AG20443 (cell line): Measurements from ENCODE around the gene COL1A2.

Experiments
- DNase-seq: peaks from one replicate; pipeline ENCODE4 v3.0.0; 2012; ENCODE audit warnings: low spot score, mixed read lengths

COL1A2 gene

DNA sequence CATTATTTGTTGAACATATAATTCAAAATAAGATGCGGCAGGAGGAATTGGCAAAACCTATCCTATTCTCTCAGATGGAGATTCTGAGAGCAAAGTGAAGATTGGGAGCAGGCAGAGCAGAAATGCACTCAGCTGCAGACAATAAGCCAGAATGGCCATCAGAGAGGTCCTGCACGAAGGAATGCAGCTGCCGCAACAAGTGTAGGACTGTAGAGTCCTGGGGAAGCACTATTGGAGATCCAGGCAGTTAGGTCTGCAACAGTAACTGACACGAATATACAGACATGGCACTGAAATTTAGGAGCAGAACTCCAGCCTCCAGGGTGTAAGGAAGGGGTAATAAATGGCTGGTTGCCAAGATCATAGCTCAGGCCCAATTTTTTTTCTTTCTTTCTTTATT lies 10.4 kb upstream of the COL1A2 start:
- DNase-seq: no peak

DNA sequence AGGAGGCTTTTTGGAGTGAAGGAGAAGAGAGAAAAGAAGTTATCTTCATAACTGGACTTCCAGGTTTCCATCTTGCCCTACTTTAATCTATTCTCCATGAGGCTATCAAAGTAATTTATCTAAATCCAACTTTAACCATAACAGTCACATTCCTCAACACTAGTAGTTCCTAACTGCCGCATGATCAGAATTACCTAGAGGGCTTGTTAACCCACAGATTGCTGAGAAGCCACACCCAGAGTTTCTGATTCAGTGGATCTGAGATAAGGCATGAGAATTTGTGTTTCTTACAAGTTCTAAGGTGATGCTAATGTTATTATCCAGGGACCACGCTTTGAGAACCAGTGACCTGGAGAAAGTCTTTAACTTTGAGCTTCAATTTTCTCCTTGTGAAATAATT lies 8.3 kb upstream of the COL1A2 start:
- DNase-seq: no peak

DNA sequence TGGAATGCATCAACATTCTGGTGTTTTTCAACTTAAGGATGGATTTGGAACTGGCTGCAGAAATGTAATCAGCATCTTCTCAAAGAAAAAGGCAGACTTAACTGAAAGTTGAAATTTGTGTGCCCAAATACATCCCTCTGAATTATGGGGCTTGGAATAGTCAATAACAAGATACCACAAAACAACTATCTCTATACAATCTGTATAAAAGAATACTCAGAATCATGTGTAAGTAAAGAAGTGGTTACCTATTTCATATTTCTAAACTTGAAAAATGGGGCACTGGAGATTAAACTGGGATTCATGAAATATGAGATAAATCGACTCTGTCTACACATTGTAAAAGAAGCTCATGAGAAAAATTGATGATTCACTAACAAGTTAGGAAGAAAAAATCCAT lies 6.2 kb upstream of the COL1A2 start:
- DNase-seq: no peak

- DNase-seq: no peak
Observed at GRCh38 chr7:94389381-94389780, 5.3 kb upstream of the COL1A2 start.

GRCh38 chr7:94391726-94392392 lies 2.8 kb upstream of the COL1A2 start:
- DNase-seq: peak; percentile 67

DNA sequence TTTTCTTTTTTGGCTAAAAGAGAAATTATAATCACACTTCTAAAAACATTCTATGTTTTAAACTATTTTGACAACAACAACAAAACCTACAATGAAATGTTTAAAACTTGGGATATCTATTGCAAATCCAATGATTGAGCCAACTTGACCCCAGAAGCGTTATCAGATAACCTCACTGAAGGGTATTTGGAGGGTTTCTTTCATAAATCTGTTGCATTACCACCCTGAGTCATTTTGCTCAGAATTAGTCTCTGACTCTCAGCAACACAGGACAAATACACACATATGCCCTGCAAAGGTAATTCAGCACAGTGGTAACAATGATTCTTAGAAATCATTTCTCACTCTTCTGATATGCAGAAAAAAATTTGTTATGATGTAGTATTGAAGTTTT lies 2.3 kb upstream of the COL1A2 start:
- no peak for DNase-seq

DNA sequence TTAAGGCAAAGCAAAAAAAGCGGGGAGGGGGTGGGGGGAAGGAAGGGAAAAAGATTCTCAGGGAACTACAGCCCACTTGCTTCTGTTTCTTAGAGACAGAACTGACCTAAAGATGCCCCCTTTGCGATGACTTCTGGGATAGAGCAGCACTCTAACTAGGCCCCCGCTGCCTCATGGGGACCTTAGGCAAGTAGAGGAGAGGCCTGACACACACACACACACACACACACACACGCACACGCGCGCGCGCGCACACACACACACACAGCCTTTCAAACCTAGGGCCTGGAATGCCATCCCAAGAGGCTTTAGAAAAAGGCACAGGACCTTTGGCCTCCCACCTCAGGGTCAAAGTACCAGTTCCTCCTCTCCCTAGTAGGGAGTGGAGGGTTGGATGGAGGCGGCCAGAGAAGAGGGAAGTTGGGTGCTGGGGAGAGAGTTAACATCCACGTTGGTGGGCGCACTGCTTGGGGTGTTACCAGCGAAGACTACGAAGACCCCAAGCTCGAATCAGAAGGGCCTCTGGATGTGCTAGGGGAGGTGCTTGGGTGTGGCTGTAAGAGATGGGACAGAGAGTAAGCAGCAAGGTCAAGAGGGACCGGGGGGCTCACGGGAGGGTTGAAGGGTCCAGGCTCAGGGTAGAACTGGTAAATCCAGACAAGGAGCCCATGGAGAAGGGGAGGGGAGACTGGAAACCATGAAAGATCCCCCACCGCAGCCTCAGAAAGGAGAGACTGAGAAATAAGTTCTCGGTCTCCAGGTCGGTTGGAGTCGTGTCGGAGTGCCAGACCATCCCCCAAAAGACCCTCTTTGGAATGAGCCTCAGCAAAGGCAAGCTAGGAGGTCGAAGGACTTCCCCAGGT lies 1.2 kb upstream of the COL1A2 start:
- DNase-seq: no peak

DNA sequence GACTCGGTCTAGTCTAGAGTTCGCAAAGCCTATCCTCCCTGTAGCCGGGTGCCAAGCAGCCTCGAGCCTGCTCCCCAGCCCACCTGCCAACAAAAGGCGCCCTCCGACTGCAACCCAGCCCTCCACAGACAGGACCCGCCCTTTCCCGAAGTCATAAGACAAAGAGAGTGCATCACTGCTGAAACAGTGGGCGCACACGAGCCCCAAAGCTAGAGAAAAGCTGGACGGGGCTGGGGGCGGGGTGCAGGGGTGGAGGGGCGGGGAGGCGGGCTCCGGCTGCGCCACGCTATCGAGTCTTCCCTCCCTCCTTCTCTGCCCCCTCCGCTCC lies 622 bp upstream of the COL1A2 start:
- DNase-seq: peak; percentile 67

DNA sequence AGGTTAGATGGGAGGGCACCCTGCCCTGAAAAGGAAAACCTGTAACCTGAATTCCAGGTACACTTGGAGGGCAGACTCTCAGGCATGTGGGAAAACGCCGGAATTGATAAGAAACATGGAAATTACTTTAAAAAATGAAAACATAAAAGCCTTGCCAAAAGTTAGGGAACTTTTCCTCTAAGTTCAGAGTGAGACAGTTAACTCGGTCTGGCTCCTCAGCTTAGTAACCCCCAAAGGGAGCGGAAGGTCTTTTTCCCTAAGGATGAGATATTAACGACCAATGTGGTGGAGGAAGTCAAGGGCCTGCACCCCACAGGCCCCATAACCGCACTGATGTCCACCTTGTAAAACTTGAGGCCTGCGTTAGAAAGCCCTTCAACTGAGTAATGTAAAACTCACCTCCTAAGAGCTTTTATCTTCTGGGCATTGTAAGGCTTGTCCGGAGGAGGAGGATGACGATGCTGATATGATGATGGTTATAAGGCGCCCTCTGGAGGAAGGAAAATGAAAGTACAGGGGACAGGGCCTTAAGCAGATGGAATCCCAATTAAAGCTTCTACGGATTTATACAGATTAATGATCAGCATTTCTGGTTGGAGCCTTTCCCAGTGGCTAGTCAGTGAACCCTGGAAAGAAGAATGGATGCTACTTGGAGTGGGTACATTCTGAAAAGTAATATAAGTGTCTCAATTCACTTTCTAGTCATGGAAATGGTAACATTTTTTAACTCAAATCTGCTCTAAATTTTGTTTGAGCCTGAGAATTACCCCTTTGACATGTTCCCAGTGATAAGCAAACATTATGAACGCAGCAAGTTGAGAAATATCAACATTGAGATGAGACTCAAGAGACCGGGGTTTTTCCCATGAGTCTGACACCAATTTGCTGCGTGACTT lies 694 bp downstream of the COL1A2 start:
- peak; percentile 49 for DNase-seq

DNA sequence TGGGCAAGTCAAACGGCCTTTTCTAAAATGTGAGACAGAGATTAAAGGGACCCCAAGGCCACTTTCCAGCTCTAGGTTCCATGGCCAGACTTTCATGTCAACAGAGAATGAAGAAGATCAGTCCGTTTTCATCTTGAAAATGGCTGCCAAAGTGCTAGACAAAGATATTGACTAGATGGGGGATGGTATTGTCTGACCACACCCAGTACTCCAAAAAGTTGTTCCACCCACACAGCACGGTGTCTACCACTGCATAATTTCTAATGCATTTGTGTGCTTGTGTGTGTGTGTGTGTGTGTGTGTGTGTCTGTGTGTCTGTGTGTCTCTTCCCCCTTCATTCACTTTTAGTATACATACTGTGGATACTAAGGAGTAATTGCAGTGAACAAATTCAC lies 1.3 kb downstream of the COL1A2 start:
- DNase-seq: peak; percentile 39

- no peak for DNase-seq
Observed at GRCh38 chr7:94396596-94396995, 1.9 kb downstream of the COL1A2 start.

DNA sequence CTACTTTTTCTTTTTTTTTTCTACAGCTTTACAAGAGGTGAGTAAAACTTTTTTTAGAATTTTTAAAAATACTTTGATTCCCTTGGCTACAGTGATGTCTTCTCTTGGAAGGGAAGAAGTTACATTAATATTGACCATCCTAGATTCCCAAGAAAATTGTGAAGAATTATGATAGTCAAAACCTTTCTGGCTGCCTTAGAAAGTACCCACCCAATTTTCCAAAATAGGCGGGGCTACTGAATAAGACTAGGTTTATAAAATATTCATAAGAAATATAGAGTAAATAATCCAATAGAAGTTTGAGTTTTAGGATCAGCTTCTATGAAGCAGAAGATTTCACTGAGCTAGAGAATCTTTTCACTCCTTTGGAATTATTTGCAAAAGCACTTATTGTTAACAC lies 3.0 kb downstream of the COL1A2 start:
- DNase-seq: no peak

- DNase-seq: no peak
Observed at GRCh38 chr7:94398841-94399240, 4.1 kb downstream of the COL1A2 start.

DNA sequence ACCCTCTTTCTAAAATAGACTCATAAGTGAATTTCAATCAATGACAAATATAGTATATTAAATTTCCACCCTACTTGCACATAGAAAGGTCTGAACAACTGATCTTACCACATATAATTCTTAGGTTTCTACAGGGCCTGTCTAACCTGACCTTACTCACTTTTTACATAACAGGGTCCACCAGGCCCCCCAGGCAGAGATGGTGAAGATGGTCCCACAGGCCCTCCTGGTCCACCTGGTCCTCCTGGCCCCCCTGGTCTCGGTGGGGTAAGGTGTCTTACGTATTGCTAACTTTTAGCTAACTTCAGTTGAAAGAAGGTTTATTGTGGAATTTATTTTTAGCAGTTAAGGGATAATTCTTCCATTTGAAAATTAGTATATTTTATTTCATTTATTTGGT lies 5.3 kb downstream of the COL1A2 start:
- DNase-seq: no peak

GRCh38 chr7:94400643-94401427 lies 6.1 kb downstream of the COL1A2 start:
- DNase-seq: no peak

GRCh38 chr7:94401428-94401814 lies 6.7 kb downstream of the COL1A2 start:
- DNase-seq: no peak

- no peak for DNase-seq
Observed at GRCh38 chr7:94403546-94403945, 8.9 kb downstream of the COL1A2 start.

- no peak for DNase-seq
Observed at GRCh38 chr7:94405506-94405905, 10.8 kb downstream of the COL1A2 start.

DNA sequence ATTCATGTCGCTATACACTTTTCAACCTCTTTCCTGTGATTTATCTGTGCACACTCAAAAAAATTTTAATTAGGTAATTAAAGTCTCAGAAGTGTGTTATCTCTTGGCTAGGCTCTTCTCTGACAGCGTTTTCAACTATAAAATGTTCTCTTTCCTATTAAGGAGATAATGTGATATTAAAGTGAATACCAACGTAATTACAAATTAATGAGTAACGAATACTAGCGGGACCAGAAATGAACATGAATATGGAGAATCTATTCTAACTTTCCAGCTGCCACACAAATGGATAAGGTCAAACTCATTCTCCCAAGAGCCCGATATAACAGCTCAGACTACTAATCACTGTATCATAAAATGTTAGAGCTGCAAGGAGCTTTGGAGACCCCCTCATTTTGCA lies 12.0 kb downstream of the COL1A2 start:
- no peak for DNase-seq

DNA sequence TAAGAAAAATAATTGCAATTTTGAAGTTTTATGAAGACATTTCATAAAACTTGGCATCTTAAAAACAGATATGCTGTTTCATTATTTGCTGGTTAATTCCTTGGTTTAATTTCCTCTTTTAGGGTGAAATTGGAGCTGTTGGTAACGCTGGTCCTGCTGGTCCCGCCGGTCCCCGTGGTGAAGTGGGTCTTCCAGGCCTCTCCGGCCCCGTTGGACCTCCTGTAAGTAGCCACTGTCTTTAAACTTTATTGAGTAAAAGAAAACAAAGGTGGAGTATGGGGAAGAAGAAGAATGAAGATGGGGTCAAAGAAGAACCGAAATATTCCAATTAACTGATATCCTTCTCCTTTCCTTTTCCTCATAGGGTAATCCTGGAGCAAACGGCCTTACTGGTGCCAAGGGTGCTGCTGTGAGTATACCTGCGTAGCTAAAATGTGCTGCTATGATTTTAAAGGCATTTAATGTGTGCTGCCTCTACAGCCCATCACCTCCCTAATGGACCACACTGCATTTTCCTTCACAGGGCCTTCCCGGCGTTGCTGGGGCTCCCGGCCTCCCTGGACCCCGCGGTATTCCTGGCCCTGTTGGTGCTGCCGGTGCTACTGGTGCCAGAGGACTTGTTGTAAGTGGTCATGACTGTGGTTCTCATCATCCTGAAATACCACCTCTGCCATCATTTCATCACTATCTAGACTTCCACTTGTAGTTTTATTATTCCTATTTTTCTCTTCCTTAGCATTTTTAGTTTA lies 14.7 kb downstream of the COL1A2 start:
- no peak for DNase-seq
